ENCODE data around the gene SATB2. TPM values are rescaled to one million over a fixed set of nuclear protein-coding genes. Genes with fewer than 3 reads are reported as not detected.

The SATB2 gene
- total RNA-seq, 2 donors from 2014 or later, result 133 to 178 TPM

DNA sequence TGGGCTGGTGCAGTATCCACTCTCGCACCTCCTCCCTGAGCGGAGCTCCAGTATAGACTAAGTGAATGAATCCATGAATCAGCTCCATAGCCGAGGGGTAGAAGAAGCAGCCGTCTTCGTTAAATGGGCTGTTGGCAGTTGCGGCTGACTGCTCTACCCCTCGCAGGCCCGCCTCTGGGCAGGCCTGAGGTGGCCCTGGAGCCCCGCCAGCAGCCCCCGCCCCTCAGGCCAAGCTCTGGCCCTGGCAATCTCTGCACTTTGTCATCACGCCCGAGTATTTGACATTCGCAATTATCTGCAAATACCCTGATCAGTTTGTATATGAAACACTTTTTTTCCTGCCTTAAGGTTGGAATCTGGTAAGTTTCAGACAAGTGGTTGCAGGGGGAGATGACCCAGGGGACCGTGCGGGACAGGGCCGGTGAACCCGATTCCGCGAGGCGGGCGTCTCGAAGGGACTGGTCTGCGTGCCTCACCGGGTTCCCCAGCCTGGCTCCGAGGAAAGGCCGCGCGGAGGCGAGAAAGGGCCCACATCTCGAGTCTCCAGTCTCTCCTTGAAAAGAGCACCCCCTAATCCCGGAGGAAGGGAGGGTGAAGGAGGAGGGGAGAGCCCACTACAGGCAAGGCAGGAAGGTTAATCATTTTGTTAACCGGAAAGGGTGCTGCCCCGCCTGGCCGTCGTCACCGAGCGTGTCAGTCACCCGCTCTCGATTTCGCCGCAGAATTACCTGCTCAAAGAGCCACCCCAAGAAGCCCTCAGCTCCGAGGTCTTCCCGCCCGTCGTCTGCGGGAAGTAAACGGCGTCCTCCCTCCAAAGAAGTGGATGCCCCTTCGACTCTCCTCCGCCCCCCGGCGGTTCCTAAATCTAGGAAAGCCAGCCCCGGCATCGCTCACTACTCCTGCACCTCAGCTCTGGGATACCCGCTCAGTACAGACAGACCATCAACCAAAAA, 11.1 kb upstream of the SATB2 start:
- no peaks in the 10 kb centered on the region for H3K9me3 ChIP-seq
- TF ChIP-seq, protein P1, sequence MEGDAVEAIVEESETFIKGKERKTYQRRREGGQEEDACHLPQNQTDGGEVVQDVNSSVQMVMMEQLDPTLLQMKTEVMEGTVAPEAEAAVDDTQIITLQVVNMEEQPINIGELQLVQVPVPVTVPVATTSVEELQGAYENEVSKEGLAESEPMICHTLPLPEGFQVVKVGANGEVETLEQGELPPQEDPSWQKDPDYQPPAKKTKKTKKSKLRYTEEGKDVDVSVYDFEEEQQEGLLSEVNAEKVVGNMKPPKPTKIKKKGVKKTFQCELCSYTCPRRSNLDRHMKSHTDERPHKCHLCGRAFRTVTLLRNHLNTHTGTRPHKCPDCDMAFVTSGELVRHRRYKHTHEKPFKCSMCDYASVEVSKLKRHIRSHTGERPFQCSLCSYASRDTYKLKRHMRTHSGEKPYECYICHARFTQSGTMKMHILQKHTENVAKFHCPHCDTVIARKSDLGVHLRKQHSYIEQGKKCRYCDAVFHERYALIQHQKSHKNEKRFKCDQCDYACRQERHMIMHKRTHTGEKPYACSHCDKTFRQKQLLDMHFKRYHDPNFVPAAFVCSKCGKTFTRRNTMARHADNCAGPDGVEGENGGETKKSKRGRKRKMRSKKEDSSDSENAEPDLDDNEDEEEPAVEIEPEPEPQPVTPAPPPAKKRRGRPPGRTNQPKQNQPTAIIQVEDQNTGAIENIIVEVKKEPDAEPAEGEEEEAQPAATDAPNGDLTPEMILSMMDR (IDR thresholded peaks at IDR 0.05), result no peak
- no peaks in the 10 kb centered on the region for H3K4me1 ChIP-seq
- H3K27me3 ChIP-seq, result peaks cover 46% of the 10 kb centered on the region
- H3K27ac ChIP-seq, result peak overlapping the region; percentile 84
- H3K36me3 ChIP-seq, result no peaks in the 10 kb centered on the region
- peak overlapping the region; percentile 43 for H3K4me3 ChIP-seq
- intact Hi-C loops (cut with DNase I), result no loop called here
- H3K9ac ChIP-seq (ENCODE audit: low read depth in 2 of 2, low read length in 2 of 2), result peak overlapping the region; percentile 62 to 90
- DNase-seq, result peak; percentile 82

DNA sequence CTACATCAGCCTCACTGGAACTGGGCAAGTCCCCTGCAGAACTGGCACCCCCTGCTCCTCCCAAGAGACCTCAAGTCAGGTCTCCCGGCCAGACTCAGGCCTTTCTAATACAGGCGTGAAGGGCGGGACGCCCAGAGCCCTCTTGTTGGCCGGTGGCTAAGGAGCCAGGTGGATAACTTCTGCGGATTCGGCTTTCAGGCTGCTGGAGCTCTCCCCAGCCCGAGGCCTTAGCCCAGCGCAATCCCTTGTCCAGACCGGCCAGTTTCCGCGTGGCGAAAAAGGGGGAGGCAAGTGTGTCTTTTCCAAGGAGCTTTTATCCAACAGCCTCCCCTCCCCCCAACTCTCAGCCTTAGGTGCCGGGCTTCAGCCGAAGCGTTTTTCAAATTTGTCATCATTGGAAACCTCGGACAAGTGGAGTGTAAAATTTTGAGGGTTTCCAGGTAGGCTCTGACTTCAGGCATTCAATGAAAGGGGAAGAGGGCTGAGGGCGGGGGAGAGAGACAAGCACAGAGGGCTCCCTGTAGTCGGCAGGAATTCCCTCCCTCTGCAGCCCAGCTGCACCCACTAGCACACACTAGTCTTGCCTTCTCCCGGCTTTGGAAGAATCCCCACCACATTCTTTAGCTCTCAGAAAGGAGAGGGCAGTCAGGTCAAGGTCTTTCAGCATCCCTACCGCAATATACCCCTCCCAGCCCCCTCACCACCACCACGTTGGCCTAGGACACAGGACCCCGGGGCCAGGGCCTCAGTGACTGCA, 9.5 kb upstream of the SATB2 start:
- H3K9ac ChIP-seq (ENCODE audit: low read depth in 2 of 2, low read length in 2 of 2), result peak overlapping the region; percentile 57 to 90
- TF ChIP-seq, protein P1 (IDR thresholded peaks at IDR 0.05), result no peak
- no peaks in the 10 kb centered on the region for H3K36me3 ChIP-seq
- peaks cover 48% of the 10 kb centered on the region for H3K27me3 ChIP-seq
- DNase-seq, result peak; percentile 48
- H3K4me3 ChIP-seq, result no peak overlapping the region
- no peaks in the 10 kb centered on the region for H3K4me1 ChIP-seq
- intact Hi-C loops (cut with DNase I), result no loop called here
- peak overlapping the region; percentile 84 for H3K27ac ChIP-seq
- H3K9me3 ChIP-seq, result no peaks in the 10 kb centered on the region

DNA sequence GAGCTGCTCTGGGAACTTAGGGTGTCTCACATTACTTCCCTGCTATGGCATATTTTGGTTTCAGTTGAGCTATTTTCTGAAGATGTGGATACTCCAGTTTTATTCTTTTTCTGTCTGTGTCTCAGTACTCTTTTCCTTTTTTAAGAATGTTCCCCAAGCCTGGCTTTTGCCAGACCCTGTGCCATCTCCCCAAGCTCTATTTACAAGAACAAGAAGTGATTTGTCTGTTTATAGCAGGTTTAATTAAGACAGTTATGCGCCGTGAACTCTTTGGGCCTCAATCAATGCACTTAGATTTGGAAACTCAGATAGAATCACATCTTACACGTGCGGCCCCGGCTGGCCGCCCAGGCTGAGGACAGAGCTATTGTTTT, 8.9 kb upstream of the SATB2 start:
- intact Hi-C loops (cut with DNase I), result no loop called here
- Histone ChIP-seq H3K9me3 (no peaks in the 10 kb centered on the region), H3K27me3 (peaks cover 43% of the 10 kb centered on the region), H3K36me3 (no peaks in the 10 kb centered on the region), H3K9ac (ENCODE audit: low read depth in 2 of 2, low read length in 2 of 2) (peak overlapping the region; percentile 57 to 90), H3K4me1 (no peaks in the 10 kb centered on the region), H3K4me3 (no peak overlapping the region), H3K27ac (peak overlapping the region; percentile 84)
- DNase-seq, result no peak
- TF ChIP-seq, protein P1 (IDR thresholded peaks at IDR 0.05), result no peak

DNA sequence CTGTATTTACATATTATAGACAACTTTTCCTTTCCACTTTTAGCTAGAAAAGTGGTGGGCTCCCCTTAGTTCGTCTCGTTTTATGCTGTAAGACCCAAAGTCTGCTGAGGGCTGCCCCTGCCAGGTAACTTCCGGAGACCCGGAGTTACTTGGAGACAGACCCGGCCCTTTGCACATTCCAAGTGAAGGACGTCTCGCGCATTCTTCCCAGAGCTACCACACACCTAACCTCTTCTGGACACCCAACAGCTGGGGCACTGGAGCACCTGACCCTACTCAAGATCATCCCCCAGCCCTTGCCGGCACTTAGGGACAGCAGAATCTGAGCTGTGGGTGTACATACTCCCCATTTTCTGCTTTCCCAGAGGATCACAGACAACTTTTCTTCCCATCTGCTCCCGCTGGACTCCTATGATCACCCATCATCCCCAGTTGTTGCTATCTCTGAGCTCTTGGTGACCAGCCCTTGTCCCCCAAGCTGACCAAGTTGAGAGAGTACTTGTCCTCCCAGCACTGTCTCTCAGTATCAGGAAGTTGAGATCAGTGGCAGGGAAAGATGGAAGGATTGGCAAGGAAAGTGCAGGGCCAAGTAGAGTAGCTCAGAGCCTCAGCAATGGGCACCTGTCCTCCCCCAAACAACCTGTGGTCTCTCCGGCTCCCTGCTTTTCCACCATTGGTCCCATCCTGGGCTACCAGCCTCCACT, 8.4 kb upstream of the SATB2 start:
- Histone ChIP-seq H3K9ac (ENCODE audit: low read depth in 2 of 2, low read length in 2 of 2) (peak overlapping the region; percentile 48 to 90), H3K27me3 (peaks cover 37% of the 10 kb centered on the region), H3K4me1 (no peaks in the 10 kb centered on the region), H3K27ac (peak overlapping the region; percentile 84), H3K36me3 (no peaks in the 10 kb centered on the region), H3K4me3 (no peak overlapping the region), H3K9me3 (no peaks in the 10 kb centered on the region)
- intact Hi-C loops (cut with DNase I), result no loop called here
- peak; percentile 60 for DNase-seq
- TF ChIP-seq, protein P1 (IDR thresholded peaks at IDR 0.05), result no peak

DNA sequence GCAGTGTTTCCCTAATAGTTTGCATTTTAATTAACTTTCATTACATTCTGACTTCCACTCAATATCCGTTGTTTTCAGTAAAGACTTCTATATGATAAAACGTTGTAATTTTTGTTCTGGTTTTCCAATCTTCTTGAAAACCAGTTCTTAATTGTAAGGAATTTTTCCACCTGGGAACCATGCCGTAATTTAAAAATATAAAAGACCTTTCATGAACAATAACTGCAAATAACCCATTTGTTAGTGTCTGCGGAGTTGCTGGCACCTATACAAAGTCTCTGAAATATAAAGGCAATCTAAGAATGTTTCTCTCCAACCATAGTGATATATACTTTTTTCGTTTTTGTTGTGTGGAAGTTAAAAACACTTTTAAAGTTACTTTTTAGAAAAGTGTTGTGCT, 7.7 kb upstream of the SATB2 start:
- Histone ChIP-seq H3K36me3 (no peaks in the 10 kb centered on the region), H3K4me1 (no peaks in the 10 kb centered on the region), H3K27ac (peak overlapping the region; percentile 84), H3K9me3 (no peaks in the 10 kb centered on the region), H3K9ac (ENCODE audit: low read depth in 2 of 2, low read length in 2 of 2) (peak overlapping the region in 1 of 2 donors; percentile 90), H3K27me3 (peaks cover 30% of the 10 kb centered on the region), H3K4me3 (no peak overlapping the region)
- intact Hi-C loops (cut with DNase I), result no loop called here
- no peak for DNase-seq
- TF ChIP-seq, protein P1 (IDR thresholded peaks at IDR 0.05), result no peak
